Lung (tissue), 12 donors: ENCODE results near the gene TSPAN5. TPM values are rescaled to one million over a fixed set of nuclear protein-coding genes. Genes with fewer than 3 reads are reported as not detected.
"Not testable (repeated sequence)": the region's sequence is repeated elsewhere in the genome, so short reads cannot be mapped to it uniquely, and the experiment has no call there.

Source experiments
- ATAC-seq: fragments of 200-7000 bp; cut with Tn5 transposase; one replicate; pipeline ENCODE4 v1.9.1; 2020; ENCODE audit warnings: moderate number of reproducible peaks; ENCODE audit not compliant: insufficient read depth, low FRiP score
- DNase-seq, 3 donors: peaks; one replicate each; pipeline ENCODE4 v3.0.0-alpha.2; 2013 to 2017
- H3K27ac ChIP-seq, 2 donors: one replicate each; pipeline ENCODE4 v1.5.1; 2013; ENCODE audit warnings: mild to moderate bottlenecking in 2 of 2, moderate library complexity in 2 of 2, control low read depth in 1 of 2, inconsistent platforms in 1 of 2, low read depth in 1 of 2, low read length in 1 of 2
- H3K27me3 ChIP-seq, 3 donors: one replicate each; pipeline ENCODE4 v1.5.1; 2013; ENCODE audit warnings: low read length in 2 of 3; ENCODE audit not compliant: control insufficient read depth in 3 of 3, insufficient read depth in 3 of 3
- H3K36me3 ChIP-seq, 4 donors: one replicate each; pipeline ENCODE4 v1.5.1; 2013; ENCODE audit warnings: low read length in 4 of 4, mild to moderate bottlenecking in 1 of 4, moderate library complexity in 1 of 4; ENCODE audit not compliant: control insufficient read depth in 4 of 4, insufficient read depth in 4 of 4
- H3K4me1 ChIP-seq, 5 donors: one replicate each; pipeline ENCODE4 v1.5.1; 2013; ENCODE audit warnings: low read length in 5 of 5, mild to moderate bottlenecking in 2 of 5, moderate library complexity in 1 of 5; ENCODE audit not compliant: control insufficient read depth in 5 of 5, insufficient read depth in 5 of 5
- H3K4me3 ChIP-seq: one replicate; pipeline ENCODE4 v1.5.1; 2013; ENCODE audit warnings: mild to moderate bottlenecking, control low read depth, moderate library complexity
- H3K9ac ChIP-seq, 2 donors: one replicate each; pipeline ENCODE4 v1.5.1; 2013; ENCODE audit warnings: low read length in 2 of 2, control low read depth in 1 of 2; ENCODE audit not compliant: insufficient read depth in 1 of 2
- H3K9me3 ChIP-seq, 4 donors: one replicate each; pipeline ENCODE4 v1.5.1; 2013; ENCODE audit warnings: low read length in 3 of 4, mild to moderate bottlenecking in 1 of 4, moderate library complexity in 1 of 4; ENCODE audit not compliant: control insufficient read depth in 4 of 4, insufficient read depth in 3 of 4
- CTCF ChIP-seq: IDR thresholded peaks from 2 replicates; pipeline ENCODE4 v1.5.1; 2012; ENCODE audit warnings: mild to moderate bottlenecking; ENCODE audit errors: control extremely low read depth, extremely low read depth
- WGBS, 2 donors: extraction: QIAGEN DNeasy Blood & Tissue Kit; methylation state at CpG; one replicate each; pipeline ENCODE4 v1.1.7; 2013; 5-methylcytosine and 5-hydroxymethylcytosine counted together
- polyA plus RNA-seq, 2 donors: library from polyadenylated mRNA; stranded (reverse); fragments of 200-250 nt; gene quantifications; one replicate each; pipeline ENCODE4 v1.2.1, GENCODE V29; 2013
- total RNA-seq, 2 donors: library from RNA; depleted of rRNA in 1 of 2; stranded (reverse); fragments of >200 nt in 1 of 2; gene quantifications; one replicate each; pipeline ENCODE4 v1.2.1, GENCODE V29; 2014 to 2021
- donor health status: control.
- donor health status: control.
- donor health status: Bipolar disorder and iron deficiency.
- donor health status: healthy.
- donor health status: DM: yes; HTN: yes; CAD: no.

TSPAN5 gene
- total and polyA plus RNA-seq, 4 donors: 1.8 to 24.5 (median 6.3) TPM

- H3K27ac ChIP-seq: no peak overlapping the region
- no peak overlapping the region for H3K9ac ChIP-seq
- no peaks in the 10 kb centered on the region for H3K27me3 ChIP-seq
- no peak overlapping the region for H3K4me3 ChIP-seq
- ATAC-seq: no peak
- TF ChIP-seq CTCF: no peak
- 86 to 98% methylated on average over 1 of the region's 1 CpG for WGBS, 2 donors
- no peaks in the 10 kb centered on the region for H3K36me3 ChIP-seq
- H3K4me1 ChIP-seq: peaks cover 0 to 4% (median 0%) of the 10 kb centered on the region in 5 donors
- no peak for DNase-seq
- H3K9me3 ChIP-seq: no peaks in the 10 kb centered on the region
These were observed 119.1 kb downstream of the TSPAN5 start for GRCh38 chr4:98539299-98539698.

- H3K4me3 ChIP-seq: no peak overlapping the region
- H3K36me3 ChIP-seq: no peaks in the 10 kb centered on the region
- H3K4me1 ChIP-seq: no peaks in the 10 kb centered on the region
- H3K9ac ChIP-seq: no peak overlapping the region
- WGBS, 2 donors: 88 to 95% methylated on average over 11 of the region's 11 CpGs
- no peaks in the 10 kb centered on the region for H3K9me3 ChIP-seq
- H3K27ac ChIP-seq: no peak overlapping the region
- DNase-seq (no peak), ATAC-seq (no peak)
- H3K27me3 ChIP-seq: no peaks in the 10 kb centered on the region
- TF ChIP-seq CTCF: no peak
These were observed 121.8 kb downstream of the TSPAN5 start for GRCh38 chr4:98536631-98537030.

- H3K4me3 ChIP-seq, H3K36me3 ChIP-seq, H3K9ac ChIP-seq, H3K9me3 ChIP-seq, DNase-seq, H3K4me1 ChIP-seq, H3K27me3 ChIP-seq, H3K27ac ChIP-seq, ATAC-seq: not testable (repeated sequence)
- WGBS, 2 donors: 91 to 94% methylated on average over 2 of the region's 2 CpGs
These were observed 124.3 kb downstream of the TSPAN5 start for GRCh38 chr4:98534146-98534545.

GRCh38 chr4:98530572-98530971 is 127.8 kb downstream of the TSPAN5 start:
- no peak overlapping the region for H3K4me3 ChIP-seq
- DNase-seq: no peak
- no peaks in the 10 kb centered on the region for H3K27me3 ChIP-seq
- H3K9ac ChIP-seq: no peak overlapping the region
- H3K9me3 ChIP-seq: no peaks in the 10 kb centered on the region
- no peak overlapping the region for H3K27ac ChIP-seq
- no peak for TF ChIP-seq CTCF
- WGBS, 2 donors: 94 to 97% methylated on average over 3 of the region's 3 CpGs
- H3K36me3 ChIP-seq: no peaks in the 10 kb centered on the region
- peaks cover 0 to 2% (median 0%) of the 10 kb centered on the region in 5 donors for H3K4me1 ChIP-seq
- ATAC-seq: no peak
